GM18502 (cell line): ENCODE data around the gene ARHGAP10.
A peak's percentile ranks its signal among the peaks of the same experiment; 100 is the strongest.

Experiments used
- ATAC-seq: cut with Tn5 transposase; IDR thresholded peaks from one replicate; pipeline ENCODE4 v1.9.1; 2021; ENCODE audit warnings: mild to moderate bottlenecking; ENCODE audit not compliant: unreplicated experiment, poor library complexity

Gene ARHGAP10

GRCh38 chr4:147933316-147933715 is 201.4 kb downstream of the ARHGAP10 start:
- no peak for ATAC-seq

GRCh38 chr4:147933779-147934178 is 201.9 kb downstream of the ARHGAP10 start:
- no peak for ATAC-seq

GRCh38 chr4:147938496-147938895 is 206.6 kb downstream of the ARHGAP10 start:
- no peak for ATAC-seq

GRCh38 chr4:147940171-147940570 is 208.3 kb downstream of the ARHGAP10 start:
- no peak for ATAC-seq

- ATAC-seq: no peak
Measured at GRCh38 chr4:147941373-147941772, 209.5 kb downstream of the ARHGAP10 start.

- ATAC-seq: peak; percentile 58
Measured at GRCh38 chr4:147942729-147943128, 210.8 kb downstream of the ARHGAP10 start.

GRCh38 chr4:147943159-147943638 is 211.3 kb downstream of the ARHGAP10 start:
- ATAC-seq: peak; percentile 92

GRCh38 chr4:147944249-147944648 is 212.4 kb downstream of the ARHGAP10 start:
- ATAC-seq: peak; percentile 41

- no peak for ATAC-seq
Measured at GRCh38 chr4:147944670-147945260, 212.9 kb downstream of the ARHGAP10 start.

GRCh38 chr4:147948336-147948735 is 216.4 kb downstream of the ARHGAP10 start:
- no peak for ATAC-seq

GRCh38 chr4:147950261-147950660 is 218.4 kb downstream of the ARHGAP10 start:
- no peak for ATAC-seq

GRCh38 chr4:147950841-147951240 is 219.0 kb downstream of the ARHGAP10 start:
- ATAC-seq: no peak

GRCh38 chr4:147954850-147955249 is 223.0 kb downstream of the ARHGAP10 start:
- no peak for ATAC-seq

- ATAC-seq: no peak
Measured at GRCh38 chr4:147955827-147956558, 224.1 kb downstream of the ARHGAP10 start.

- no peak for ATAC-seq
Measured at GRCh38 chr4:147957446-147957845, 225.6 kb downstream of the ARHGAP10 start.

GRCh38 chr4:147958057-147958456 is 226.2 kb downstream of the ARHGAP10 start:
- ATAC-seq: no peak

GRCh38 chr4:147958489-147959065 is 226.7 kb downstream of the ARHGAP10 start:
- no peak for ATAC-seq

GRCh38 chr4:147960971-147961370 is 229.1 kb downstream of the ARHGAP10 start:
- ATAC-seq: no peak

- no peak for ATAC-seq
Measured at GRCh38 chr4:147963839-147964238, 232.0 kb downstream of the ARHGAP10 start.

- ATAC-seq: no peak
Measured at GRCh38 chr4:147964266-147964880, 232.5 kb downstream of the ARHGAP10 start.

- no peak for ATAC-seq
Measured at GRCh38 chr4:147965056-147965455, 233.2 kb downstream of the ARHGAP10 start.
